ENCODE results near the gene PKP3.
"Not testable (repeated sequence)": the region's sequence is repeated elsewhere in the genome, so short reads cannot be mapped to it uniquely, and the experiment has no call there.

PKP3 gene

GRCh38 chr11:396948-397548, 3.0 kb downstream of the PKP3 start:
- no peak for DNase-seq

GRCh38 chr11:398826-399225, 4.8 kb downstream of the PKP3 start:
- no peak for DNase-seq

DNA sequence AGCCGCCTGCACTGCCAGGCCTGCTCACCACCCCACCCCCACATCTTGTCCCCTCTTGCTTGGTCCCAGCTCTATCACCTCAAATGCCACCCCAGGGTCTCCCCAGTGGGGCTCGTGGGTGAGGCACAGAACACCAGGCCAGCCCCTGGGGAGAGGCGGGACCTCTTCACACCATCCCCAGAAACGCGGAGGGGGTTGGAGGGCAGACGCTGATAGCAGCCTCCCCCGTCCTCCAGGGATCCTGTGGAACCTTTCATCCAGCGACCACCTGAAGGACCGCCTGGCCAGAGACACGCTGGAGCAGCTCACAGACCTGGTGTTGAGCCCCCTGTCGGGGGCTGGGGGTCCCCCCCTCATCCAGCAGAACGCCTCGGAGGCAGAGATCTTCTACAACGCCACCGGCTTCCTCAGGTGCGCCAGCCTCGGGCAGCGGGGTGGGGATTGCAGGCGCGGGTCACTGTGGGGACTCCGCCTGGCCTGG, 5.8 kb downstream of the PKP3 start:
- no peak for DNase-seq

GRCh38 chr11:400241-400689, 6.3 kb downstream of the PKP3 start:
- DNase-seq, result no peak

DNA sequence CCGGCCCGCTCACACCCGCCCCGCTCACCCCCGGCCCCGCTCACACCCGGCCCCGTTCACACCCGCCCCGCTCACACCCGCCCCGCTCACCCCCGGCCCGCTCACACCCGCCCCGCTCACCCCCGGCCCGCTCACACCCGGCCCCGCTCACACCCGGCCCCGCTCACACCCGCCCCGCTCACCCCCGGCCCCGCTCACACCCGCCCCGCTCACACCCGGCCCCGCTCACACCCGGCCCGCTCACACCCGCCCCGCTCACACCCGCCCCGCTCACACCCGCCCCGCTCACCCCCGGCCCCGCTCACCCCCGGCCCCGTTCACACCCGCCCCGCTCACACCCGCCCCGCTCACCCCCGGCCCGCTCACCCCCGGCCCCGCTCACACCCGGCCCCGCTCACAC, 7.2 kb downstream of the PKP3 start:
- DNase-seq, result not testable (repeated sequence)

GRCh38 chr11:403021-403760, 9.2 kb downstream of the PKP3 start:
- DNase-seq, result no peak

DNA sequence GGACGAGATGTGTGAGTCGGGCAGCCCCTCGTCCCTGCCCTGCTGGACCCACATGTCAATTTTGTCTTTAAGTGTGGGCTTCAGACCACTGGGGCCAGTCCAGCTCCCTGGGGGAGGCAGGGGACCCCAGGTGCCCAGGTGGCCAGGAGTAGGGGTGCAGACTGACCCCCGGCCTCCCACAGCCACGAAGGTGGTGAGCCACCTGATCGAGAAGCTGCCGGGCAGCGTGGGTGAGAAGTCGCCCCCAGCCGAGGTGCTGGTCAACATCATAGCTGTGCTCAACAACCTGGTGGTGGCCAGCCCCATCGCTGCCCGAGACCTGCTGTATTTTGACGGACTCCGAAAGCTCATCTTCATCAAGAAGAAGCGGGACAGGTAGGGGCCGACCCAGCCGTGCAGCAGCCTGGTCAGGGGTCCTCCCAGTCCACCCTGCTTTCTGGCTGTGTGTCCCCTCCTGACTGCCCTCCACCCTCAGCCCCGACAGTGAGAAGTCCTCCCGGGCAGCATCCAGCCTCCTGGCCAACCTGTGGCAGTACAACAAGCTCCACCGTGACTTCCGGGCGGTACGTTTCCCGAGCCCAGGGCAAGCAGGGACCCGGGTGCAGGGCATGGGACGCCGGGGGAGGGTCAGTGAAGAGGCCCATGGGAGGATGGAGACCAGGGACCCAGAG, 9.9 kb downstream of the PKP3 start:
- DNase-seq, result no peak

DNA sequence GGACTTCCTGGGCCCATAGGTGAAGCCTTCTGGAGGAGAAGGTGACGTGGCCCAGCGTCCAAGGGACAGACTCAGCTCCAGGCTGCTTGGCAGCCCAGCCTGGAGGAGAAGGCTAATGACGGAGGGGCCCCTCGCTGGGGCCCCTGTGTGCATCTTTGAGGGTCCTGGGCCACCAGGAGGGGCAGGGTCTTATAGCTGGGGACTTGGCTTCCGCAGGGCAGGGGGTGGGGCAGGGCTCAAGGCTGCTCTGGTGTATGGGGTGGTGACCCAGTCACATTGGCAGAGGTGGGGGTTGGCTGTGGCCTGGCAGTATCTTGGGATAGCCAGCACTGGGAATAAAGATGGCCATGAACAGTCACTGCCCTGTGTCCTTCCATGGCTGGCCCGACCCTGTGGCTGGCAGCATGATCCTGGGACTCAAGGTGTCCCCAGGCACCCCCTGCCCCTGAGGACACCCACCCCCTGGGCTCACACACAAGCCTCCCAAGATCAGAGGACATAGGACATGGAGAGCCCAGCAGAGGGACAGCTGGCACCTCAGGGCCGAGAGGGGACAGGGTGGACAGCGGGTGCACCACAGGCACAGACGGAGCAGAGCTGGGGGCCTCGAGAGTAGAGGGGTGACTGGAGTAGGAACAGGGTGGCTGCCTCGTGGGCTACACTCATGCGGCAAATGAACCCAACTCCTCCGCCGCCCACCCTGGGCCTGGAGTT, 10.7 kb downstream of the PKP3 start:
- no peak for DNase-seq

GRCh38 chr11:405323-405953, 11.4 kb downstream of the PKP3 start:
- DNase-seq, result no peak

DNA sequence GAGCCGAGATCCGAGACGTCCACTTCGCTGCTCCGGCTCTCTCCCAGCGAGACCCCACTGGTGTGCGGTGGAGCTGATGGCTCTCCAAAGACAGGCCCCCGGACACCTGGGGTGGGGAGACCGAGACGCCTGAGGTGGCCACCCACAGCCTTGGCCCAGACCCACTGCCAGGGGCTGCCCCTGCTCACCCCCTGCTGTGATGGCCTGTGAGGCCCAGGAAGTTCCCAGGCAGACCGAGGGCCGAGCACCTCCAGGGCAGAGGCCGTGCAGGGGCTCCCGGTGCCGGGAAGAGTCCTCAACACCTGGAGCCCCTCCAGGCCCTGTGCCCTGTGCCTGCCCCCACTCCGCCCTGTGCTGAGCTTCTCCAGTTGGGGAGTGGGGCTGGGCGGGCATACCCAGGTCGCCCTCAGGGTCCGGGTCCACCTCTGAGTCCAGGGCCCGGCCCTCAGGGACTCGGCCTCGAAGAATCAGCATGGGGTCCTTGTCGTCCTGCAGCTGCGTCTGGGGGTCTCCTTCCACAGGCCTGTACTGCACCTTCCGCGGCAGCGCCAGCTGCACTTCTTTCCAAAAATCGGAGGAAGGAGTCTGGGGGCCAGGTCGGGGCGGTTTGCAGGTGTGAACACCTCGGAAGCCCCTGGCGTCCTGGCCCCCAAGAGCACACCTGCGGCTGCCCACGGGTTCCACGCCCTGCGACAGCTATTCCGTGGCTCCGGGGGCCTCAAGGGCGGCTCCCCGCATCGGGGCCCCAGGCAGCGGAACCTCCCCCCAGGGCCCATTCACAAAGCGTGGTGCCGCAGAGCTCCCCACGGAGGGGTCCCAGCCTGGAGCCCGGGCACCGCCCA, 12.2 kb downstream of the PKP3 start:
- DNase-seq, result no peak

DNA sequence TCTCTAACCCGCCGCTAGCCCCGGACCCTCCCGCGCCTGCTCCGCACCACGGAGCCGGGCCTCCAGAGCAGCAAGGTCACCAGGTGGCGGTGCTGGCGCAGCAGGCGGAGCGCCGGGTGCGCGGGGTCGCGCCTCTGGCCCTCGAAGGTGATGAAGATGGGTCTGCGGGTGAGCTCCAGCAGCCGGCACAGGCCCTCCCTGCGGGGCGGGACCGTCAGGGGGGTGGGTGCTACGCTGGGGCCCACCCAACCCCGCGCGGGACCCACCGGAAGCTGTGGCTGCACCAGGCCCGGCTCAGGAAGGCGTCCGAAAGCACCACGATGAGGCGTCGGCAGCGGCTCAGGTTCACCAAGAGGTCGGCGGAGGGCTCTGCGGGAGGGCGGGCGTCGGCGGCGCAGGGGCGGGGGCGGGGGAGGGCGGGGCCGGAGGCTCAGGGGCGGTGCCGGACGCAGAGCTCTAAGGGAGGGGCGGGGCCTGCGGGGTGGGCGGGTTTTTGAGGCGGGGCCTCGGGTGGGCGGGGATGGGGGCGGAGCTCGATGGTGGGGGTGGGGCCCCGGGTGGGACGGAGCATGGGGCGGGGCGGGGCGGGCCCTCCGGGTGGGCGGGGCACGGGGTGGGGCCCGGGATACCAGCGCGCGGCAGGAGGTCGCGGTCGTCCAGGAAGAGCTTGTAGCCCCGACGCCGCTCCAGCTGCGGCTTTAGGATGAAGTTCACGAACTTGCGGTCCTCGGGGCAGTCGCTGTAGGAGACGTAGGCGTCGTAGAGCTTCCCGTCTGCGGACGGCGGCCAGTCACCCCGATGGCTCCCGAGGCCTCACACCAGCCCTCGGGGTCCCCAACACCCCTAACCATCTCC, 13.0 kb downstream of the PKP3 start:
- DNase-seq, result no peak

DNA sequence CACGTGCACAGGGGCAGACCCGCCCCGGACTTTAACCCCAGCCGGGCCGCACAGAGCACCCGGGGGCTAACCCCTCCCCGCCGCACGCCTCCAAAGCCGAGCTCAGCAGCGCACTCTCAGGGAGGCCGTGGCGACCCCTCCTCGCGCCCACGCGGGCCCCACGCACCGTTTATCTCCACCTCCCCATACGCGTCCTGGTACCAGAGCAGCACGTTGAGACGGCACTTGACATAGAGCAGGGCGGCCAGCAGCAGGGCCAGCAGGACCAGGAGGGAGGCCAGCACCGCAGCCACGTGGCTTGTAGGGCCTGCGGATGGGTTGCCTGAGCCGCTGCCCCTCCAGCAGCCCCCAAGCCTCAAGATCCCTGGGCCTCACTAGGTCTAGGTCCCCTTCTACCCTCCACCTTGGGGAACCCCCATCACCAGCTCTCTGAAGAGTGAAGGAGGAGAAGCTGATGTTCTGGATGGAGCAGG, 13.7 kb downstream of the PKP3 start:
- DNase-seq, result no peak

DNA sequence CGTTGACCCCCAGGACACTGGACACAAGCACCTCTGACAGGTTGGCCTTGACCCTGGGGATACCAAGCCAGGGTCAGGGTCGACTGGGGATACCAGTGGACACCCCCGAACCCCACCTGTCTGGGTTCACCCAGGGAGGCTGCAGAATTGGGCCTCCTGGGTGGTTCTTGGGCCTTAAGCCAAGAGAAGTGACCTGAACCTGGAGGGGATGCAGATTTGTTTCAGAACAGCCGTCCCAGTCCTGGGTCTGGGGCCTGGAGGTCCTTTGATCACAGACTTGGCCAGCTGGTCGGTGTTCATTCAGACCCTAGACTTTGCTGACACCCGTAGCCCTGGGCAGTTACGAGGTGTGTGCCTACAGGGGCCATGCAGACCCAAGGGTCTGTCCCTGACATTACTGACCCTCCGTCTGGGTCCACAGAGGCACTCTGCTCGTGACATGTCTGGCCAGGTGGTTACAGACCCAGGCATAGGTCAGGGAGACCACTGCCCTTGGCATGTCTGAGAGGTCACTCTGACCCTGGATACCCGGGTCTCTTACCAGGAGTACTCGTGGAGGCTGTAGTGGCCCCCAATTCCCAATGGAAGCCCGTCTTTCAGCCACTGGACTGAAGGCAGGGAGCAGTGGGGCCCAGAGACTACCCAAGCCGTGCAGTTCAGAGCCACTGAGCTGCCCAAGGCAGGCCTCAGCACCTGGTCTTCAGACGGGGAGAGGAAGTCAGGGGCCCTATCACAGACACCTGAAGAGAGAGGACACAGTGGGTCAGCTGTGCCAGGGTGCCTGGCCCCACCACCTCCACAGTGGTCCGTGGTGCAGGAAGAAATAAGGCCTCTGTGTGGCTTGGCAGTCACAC, 14.4 kb downstream of the PKP3 start:
- no peak for DNase-seq

GRCh38 chr11:409008-409599, 15.1 kb downstream of the PKP3 start:
- no peak for DNase-seq

- DNase-seq, result no peak
These were observed 15.8 kb downstream of the PKP3 start for GRCh38 chr11:409600-410483.

GRCh38 chr11:410711-411110, 16.7 kb downstream of the PKP3 start:
- not testable (repeated sequence) for DNase-seq

DNA sequence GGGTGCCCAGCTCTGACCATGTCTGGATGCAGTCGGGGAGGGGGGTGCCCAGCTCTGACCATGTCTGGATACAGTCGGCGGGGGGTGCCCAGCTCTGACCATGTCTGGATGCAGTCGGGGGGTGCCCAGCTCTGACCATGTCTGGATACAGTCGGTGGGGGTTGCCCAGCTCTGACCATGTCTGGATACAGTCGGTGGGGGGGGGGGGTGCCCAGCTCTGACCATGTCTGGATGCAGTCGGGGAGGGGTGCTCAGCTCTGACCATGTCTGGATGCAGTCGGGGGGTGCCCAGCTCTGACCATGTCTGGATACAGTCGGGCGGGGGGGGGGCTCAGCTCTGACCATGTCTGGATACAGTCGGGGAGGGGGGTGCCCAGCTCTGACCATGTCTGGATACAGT, 17.5 kb downstream of the PKP3 start:
- DNase-seq, result not testable (repeated sequence)

DNA sequence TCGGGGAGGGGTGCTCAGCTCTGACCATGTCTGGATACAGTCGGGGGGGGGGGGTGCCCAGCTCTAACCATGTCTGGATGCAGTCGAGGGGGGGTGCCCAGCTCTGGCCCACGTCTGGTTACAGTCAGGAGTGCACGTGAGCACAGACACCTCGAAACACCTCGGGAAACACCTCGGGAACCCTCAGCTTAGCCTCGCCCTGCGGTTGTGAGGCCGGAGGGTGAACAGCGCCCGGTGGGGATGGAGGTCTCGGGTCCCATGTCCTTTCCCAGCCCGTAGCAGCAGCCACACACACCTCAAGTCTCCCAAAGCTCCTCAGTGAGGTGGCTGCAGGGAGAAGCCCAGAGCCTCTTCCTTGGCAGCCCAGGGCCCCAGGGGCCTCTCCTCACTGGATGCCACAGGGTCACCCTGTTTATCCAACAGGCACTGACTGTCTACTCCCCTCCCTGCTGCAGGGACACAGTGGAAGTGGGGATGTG, 18.7 kb downstream of the PKP3 start:
- no peak for DNase-seq

Measured in NCI-H524 treated with DMSO at 0.1 percent for 48 hours (cell line).